Activated CD8-positive, alpha-beta memory T cell treated with anti-CD3 and anti-CD28 coated beads for 1 hour (primary cell): ENCODE data around the gene TTR.

ENCODE experiments used
- DNase-seq, 2 donors: peaks; one replicate each; pipeline ENCODE4 v3.0.0-alpha.2; 2020; ENCODE audit warnings: low read depth in 1 of 2; ENCODE audit errors: extremely low read depth in 1 of 2

Gene TTR

GRCh38 chr18:31591628-31592027, at the start of gene TTR:
Gene TTR (plus strand): TSS chr18:31591877. CDS start chr18:31591903, 26 bp downstream.
- no peak for DNase-seq

DNA sequence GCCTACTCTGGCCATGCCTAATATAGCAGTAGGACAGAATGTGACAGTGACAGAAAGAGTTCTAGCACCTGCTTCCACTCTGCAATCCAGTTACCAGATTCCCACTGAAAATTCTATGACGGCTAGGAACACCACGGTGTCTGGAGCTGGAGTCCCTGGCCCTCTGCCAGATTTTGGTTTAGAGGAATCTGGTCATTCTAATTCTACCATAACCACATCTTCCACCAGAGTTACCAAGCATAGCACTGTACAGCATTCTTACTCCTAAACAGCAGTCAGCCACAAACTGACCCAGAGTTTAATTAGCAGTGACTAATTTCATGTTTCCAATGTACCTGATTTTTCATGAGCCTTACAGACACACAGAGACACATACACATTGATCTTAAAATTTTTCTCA, 45.2 kb upstream of the TTR start:
- DNase-seq, result no peak

DNA sequence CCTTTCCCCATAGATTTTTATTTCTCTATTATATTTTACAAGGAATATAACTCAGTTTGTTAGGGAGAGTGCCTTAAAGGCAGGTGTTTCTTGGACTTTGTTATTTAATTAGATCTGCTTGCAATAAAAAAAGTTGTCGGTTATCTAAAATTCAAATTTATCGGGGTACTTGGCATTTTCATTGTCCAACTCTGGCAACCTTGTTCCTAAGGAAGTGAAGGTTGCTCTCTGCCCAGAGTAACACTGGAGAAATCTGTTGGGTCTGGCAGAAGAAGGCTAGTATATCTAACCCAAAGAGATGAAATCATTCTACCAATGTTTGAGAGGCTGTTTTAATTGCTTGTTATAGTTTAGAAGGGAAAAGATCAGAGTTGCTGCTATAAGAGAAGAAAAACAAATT, 42.8 kb upstream of the TTR start:
- DNase-seq, result no peak

DNA sequence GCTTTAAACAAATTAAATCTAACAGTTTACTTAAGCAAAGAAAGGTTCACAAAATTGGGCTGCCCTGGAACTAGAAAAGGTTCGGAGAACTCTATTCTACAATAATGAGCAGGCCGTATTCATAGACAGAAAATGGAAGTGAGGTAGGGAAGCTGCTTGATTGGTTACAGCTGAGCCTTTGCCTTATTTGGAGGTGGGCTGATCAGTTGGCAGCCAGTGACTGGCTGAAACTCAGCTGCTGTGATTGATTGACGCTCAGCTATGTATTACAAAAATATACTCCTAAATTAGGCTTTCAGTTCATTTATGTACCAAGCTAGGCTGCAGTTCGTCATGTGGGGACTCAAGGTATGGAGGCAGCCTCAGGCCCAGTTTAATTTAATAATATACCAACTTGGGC, 42.3 kb upstream of the TTR start:
- no peak for DNase-seq

DNA sequence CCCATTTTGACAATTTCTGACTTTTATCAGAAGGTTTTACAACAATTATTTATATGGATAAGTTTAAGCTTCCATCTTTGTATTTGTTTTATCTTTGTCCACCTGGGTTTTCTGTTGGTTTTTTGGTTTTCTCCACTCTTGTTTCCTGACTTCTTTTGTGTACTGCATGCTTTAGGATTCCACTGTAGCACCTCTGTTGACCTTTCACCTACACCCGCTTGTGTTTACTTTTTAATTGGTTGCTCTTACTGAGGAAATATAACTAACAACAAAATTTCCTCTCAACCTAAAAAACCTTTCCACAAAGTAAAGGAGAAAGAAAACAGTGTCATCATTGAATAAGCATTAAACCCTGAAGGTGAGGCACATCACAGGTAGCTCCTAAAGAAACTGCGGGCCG, 39.8 kb upstream of the TTR start:
- no peak for DNase-seq

DNA sequence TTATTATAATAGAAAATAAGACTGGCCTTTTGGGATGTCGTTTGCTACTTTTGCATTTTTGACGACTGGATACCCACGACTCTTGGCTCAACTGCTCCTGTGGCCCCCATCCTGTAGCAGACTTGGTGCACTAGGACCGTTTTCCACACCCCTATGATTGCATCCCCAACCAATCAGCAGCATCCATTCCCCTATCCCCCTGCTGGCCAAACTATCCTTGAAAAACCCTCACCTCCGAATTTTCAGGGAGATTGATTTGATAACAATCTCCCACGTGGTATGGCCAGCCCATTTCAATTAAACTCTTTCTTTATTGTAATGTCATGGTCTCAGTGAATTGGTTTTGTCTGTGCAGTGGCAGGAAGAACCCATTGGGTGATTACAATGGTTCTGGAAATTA, 37.9 kb upstream of the TTR start:
- no peak for DNase-seq

DNA sequence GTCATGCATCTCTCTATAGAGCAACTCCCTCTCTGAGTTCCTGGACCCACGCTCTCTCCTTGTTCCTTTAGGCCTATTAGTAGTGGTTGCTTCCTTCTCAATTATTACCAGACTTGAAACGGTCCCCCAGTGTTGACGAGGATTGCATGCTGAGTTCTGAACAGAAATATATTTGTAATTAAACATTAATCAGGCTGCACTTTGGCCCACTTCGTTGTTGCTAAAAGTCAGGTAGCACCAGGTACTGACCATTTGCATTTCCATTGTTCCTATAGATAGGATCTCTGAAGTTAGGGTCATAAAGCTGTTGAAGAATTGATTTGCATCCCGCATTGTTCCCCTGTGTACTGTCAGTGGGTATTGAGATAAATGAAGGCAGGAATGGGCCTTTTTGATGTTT, 36.9 kb upstream of the TTR start:
- no peak for DNase-seq

- no peak for DNase-seq
Measured at GRCh38 chr18:31555971-31556747, 35.5 kb upstream of the TTR start.

DNA sequence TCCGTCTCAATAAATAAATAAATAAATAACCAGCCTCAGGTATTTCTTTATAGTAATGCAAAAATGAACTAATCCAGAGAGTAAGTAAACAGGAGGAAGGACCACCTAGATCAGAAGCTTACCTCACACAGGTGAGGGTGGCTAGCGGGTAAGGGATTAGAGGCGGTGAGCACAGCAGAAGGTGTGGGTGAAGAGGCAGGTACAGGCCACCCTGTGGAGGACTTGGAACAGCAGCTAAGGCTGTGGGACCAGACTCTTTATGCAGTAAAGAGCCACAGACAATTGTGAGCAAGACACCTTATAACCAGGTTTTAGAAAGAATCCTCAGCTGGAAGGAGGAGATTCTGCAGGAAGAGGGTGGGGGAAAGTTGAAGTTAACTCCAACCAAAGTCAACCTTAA, 34.2 kb upstream of the TTR start:
- no peak for DNase-seq

- DNase-seq, result no peak
Measured at GRCh38 chr18:31558567-31558966, 33.1 kb upstream of the TTR start.

- DNase-seq, result no peak
Measured at GRCh38 chr18:31562726-31563125, 29.0 kb upstream of the TTR start.

- no peak for DNase-seq
Measured at GRCh38 chr18:31563778-31564177, 27.9 kb upstream of the TTR start.

DNA sequence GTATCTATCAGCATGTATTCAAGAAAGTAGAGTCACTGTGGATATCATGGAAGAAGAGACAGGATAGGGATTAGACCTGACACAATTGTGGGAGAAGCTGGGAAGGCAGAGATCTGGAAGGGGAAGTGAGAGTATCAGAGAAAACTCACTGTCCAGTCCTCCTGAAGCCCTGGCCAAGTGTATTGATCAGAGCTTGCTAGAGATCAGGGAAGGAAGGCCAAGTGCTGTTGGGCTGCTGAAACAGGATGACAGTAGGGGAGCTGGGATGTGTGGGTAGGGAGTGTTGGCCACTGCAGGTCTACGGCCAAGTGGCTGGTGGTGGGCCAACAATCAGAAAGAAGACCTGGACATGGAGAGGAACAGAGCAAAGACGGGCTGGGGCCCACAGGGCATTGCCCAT, 26.3 kb upstream of the TTR start:
- no peak for DNase-seq

DNA sequence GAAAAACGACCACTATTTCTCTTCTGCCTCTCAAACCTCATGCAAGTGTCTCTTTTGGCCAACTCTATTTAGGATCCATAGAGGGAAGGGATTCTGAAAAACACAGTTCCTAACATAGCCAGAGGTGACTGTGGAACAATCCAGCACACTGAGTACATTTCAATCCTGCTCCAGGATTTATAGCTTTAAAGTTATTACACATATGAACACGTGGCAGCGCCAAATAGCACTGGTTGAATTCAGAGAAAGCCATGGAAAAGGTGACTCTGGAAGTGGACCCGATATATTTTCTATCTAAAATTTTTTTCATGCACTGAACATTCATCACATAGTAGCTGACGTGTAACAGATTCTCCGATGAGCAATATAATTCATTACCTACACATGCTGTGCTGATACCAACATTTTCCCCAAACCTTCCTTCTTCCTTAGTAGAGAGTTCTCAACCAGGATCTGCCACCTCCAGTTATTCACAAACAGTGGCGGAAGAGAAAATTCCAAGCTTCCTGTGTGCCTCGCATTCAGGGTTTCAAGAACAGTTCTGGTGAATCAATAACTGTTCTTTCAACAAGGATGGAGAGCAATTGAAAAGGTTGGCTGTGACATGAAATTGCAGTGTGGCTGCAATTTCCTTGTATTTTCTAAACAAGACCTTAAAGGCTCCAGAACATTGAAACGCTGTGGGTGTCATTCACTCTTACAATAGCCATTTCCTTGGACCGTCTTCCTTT, 25.7 kb upstream of the TTR start:
- DNase-seq, result no peak

- no peak for DNase-seq
Measured at GRCh38 chr18:31566576-31567306, 24.9 kb upstream of the TTR start.

DNA sequence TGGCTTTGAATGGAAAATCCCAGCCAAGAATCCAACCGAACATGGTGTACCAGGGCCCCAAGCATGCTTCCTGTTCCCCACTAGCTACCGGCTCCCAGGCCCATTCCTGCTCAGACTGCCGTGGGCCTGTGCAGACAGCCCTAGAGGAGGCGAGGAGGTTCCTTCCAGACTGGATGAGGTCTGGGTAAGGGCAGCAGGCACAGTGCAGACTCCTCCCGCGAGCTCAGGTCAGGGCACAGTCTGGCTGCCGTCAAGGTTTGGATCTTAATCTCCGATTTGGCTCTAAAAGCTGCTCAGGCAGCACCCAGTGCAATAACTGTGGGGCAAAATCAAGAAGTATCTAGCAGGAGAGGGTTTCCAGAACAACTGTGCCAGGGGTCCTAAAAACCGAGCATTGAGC, 19.3 kb upstream of the TTR start:
- DNase-seq, result no peak

GRCh38 chr18:31573051-31573450, 18.6 kb upstream of the TTR start:
- DNase-seq, result no peak

DNA sequence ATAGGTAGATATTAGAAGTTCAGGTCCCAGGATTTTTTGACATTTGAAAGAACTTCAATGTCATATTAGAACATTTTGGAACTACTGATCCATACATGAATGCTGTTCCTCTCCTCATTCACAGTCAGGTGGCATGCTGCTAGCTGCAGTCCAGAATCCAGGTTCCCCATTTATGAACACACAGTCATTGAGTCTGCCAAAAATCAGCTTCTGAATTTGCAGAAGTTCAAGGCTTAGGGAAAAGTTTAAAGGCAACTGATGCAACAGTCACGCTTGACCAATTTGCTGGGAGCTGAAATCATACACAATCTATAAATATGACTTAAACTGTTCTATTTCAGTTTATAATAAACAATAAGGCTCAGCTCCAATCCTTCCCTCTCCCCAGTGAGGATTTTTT, 17.3 kb upstream of the TTR start:
- DNase-seq, result no peak

DNA sequence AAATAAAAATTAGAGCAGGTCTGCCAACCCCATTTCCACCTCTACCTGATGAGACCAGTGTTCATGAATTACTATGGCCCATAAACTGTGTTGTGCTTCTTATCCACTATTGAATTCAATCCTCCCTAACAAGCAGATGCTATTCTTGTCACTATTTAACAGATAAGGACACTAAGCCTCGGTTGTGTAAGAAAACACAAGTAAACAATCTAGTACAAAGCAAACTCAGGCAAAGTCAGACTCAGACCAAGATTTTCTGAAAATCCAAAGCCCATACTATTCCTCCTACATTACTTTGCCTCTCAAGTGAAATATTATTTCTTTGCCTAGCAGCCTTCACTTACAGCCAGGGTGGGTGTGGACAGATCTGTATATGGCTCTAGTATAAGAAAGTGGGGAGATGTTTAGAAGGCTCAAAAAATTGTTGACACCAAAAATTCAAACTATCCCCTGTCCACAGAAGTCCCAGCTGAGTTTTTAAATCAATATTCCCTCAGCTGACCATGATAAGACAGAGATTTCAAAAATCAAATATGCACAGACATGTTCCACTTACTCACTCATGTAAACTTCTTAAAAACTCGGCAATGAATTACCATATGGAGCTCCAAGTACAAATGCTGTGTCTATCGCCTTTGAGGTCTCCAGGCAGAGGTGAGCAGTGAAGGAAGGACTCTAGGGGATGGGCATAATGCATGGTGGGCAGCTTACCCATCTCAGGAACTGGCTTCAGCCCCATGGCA, 16.0 kb upstream of the TTR start:
- no peak for DNase-seq

DNA sequence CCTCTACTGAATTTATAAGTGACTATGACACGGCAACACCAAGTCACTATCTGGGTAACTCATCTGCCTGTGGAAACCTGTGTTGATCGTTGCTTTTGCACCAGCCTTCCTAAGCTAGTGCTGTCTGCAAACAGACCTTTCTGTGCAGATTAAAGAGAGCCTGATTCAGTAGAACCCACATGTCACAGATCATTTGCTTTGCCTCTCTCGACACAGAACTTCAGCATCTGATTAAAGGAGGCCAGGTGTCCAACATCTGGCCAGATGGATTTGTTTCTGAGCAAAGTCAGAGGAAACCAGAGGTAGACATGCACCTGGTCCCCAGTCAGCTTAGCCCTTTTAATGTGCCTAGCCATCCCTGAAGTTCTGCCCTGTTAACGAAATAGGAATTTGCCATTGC, 15.0 kb upstream of the TTR start:
- no peak for DNase-seq

GRCh38 chr18:31577195-31577594, 14.5 kb upstream of the TTR start:
- DNase-seq, result no peak
